Fibroblast of mammary gland (primary cell): ENCODE results near the gene SLC25A11.

Source experiments
- DNase-seq: peaks from one replicate; pipeline ENCODE4 v3.0.0-alpha.2; 2010; ENCODE audit warnings: low read depth
- H3K4me3 ChIP-seq: 2 replicates; pipeline ENCODE4 v1.5.1; 2011; ENCODE audit warnings: low read depth, mild to moderate bottlenecking, low read length, moderate library complexity; ENCODE audit not compliant: control insufficient read depth
- CTCF ChIP-seq: conservative IDR thresholded peaks from 2 replicates; pipeline ENCODE4 v1.5.1; 2011; ENCODE audit warnings: low read depth, low read length, inconsistent platforms; ENCODE audit not compliant: control insufficient read depth, insufficient read depth

Gene SLC25A11

GRCh38 chr17:4948166-4948930, 8.5 kb upstream of the SLC25A11 start, which contains the start of gene PFN1:
Gene PFN1, minus strand, starts transcription at chr17:4948530. Its CDS starts 136 bp downstream, at chr17:4948394.
- TF ChIP-seq CTCF = no peak
- peak within 1 kb of the TSS; percentile 90 for H3K4me3 ChIP-seq
- DNase-seq = peak; percentile 91

GRCh38 chr17:4947411-4948165, 7.7 kb upstream of the SLC25A11 start:
- peak; percentile 39 for DNase-seq
- no peak for TF ChIP-seq CTCF

GRCh38 chr17:4947010-4947410, 7.2 kb upstream of the SLC25A11 start:
- no peak for DNase-seq
- H3K4me3 ChIP-seq = peak overlapping the region; percentile 90
- no peak for TF ChIP-seq CTCF

More at GRCh38 chr17:4947411-4948165, 7.7 kb upstream of the SLC25A11 start:
- H3K4me3 ChIP-seq = peak overlapping the region; percentile 90

- no peak for TF ChIP-seq CTCF
- peak overlapping the region; percentile 90 for H3K4me3 ChIP-seq
- no peak for DNase-seq
Observed at GRCh38 chr17:4946312-4946976, 6.6 kb upstream of the SLC25A11 start.

GRCh38 chr17:4945944-4946280, 6.1 kb upstream of the SLC25A11 start:
- no peak for TF ChIP-seq CTCF
- DNase-seq = no peak
- peak overlapping the region; percentile 90 for H3K4me3 ChIP-seq

DNA sequence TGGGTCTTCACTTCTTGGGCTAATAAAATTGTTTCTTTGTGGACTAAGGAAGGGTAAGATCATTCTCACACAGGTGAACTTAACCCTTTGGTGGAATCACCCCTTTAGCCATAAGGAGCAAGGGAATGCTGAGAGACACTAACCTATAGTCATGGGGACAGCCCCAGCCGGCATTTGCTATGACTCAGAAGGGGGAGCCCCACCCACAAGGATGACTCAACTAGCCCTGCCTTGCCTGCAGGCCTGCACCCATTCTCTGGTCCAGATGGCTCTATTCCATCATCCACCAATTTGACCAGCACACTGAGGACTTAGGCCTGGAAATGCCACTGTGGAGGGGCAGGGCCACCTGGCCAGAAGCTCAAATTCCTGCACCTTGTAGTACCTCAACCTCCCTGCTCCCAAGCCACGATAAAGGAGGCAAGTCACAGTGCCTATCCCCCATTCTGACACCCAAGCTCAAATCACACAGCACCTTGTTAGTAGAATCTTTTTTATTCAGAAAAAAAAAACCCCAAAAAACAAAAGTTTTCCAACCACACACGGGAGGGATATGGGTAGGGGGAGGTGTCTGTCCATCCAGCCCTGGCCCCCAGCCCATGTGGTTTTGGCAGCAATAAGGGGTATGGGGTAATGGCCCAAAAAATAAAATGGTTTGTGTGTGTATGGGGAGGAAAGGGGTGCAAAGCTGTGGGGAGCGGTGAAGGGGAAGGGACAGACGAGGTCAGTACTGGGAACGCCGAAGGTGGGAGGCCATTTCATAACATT, 5.5 kb upstream of the SLC25A11 start:
- DNase-seq = peak; percentile 94
- peak overlapping the region; percentile 90 for H3K4me3 ChIP-seq
- TF ChIP-seq CTCF = no peak
